HG02759 (cell line): ENCODE measurements around the gene TGFBR3L.
"Not testable (repeated sequence)": the region's sequence is repeated elsewhere in the genome, so short reads cannot be mapped to it uniquely, and the experiment has no call there.

Experiments
- ATAC-seq: cut with Tn5 transposase; IDR thresholded peaks from one replicate; pipeline ENCODE4 v1.9.1; 2021; ENCODE audit warnings: mild to moderate bottlenecking, moderate library complexity; ENCODE audit not compliant: unreplicated experiment

Gene TGFBR3L

GRCh38 chr19:7879111-7879807, 35.4 kb upstream of the TGFBR3L start:
- no peak for ATAC-seq

GRCh38 chr19:7879836-7880235, 34.8 kb upstream of the TGFBR3L start:
- no peak for ATAC-seq

- ATAC-seq: no peak
Measured at GRCh38 chr19:7881910-7882309, 32.7 kb upstream of the TGFBR3L start.

GRCh38 chr19:7883105-7883504, 31.5 kb upstream of the TGFBR3L start:
- no peak for ATAC-seq

- ATAC-seq: no peak
Measured at GRCh38 chr19:7883796-7884570, 30.6 kb upstream of the TGFBR3L start.

GRCh38 chr19:7885818-7886217, 28.8 kb upstream of the TGFBR3L start:
- ATAC-seq: no peak

GRCh38 chr19:7887408-7888144, 27.1 kb upstream of the TGFBR3L start:
- ATAC-seq: no peak

- no peak for ATAC-seq
Measured at GRCh38 chr19:7888145-7888825, 26.3 kb upstream of the TGFBR3L start, which contains the start of gene LRRC8E. LRRC8E (plus strand) TSS chr19:7888510; CDS start chr19:7895604, 7,094 bp downstream.

GRCh38 chr19:7888826-7889217, 25.8 kb upstream of the TGFBR3L start:
- ATAC-seq: no peak

- not testable (repeated sequence) for ATAC-seq
Measured at GRCh38 chr19:7893362-7894101, 21.1 kb upstream of the TGFBR3L start.

GRCh38 chr19:7894612-7895309, 19.9 kb upstream of the TGFBR3L start:
- no peak for ATAC-seq

- ATAC-seq: no peak
Measured at GRCh38 chr19:7895565-7895964, 19.1 kb upstream of the TGFBR3L start.

GRCh38 chr19:7897292-7897691, 17.3 kb upstream of the TGFBR3L start:
- no peak for ATAC-seq

- no peak for ATAC-seq
Measured at GRCh38 chr19:7898967-7899366, 15.7 kb upstream of the TGFBR3L start.

- no peak for ATAC-seq
Measured at GRCh38 chr19:7899751-7900378, 14.8 kb upstream of the TGFBR3L start.

GRCh38 chr19:7900401-7900870, 14.2 kb upstream of the TGFBR3L start:
- no peak for ATAC-seq

- ATAC-seq: no peak
Measured at GRCh38 chr19:7900931-7901330, 13.7 kb upstream of the TGFBR3L start.

GRCh38 chr19:7901337-7901736, 13.3 kb upstream of the TGFBR3L start:
- ATAC-seq: no peak

- no peak for ATAC-seq
Measured at GRCh38 chr19:7902796-7903243, 11.8 kb upstream of the TGFBR3L start.
